ENCODE measurements around the gene TMC5. TPM values are rescaled to one million over a fixed set of nuclear protein-coding genes. Genes with fewer than 3 reads are reported as not detected.
"Not testable (repeated sequence)": the region's sequence is repeated elsewhere in the genome, so short reads cannot be mapped to it uniquely, and the experiment has no call there.

The TMC5 gene
- total RNA-seq, 6 donors from 2014 or later: 37.1 to 99.5 (median 62.4) TPM

- TF ChIP-seq POLR2A (IDR thresholded peaks at IDR 0.05): peak in 2 of 4 donors; percentile 61 to 83
- TF ChIP-seq EP300 (IDR thresholded peaks at IDR 0.05): peak in 1 of 4 donors; percentile 54
- TF ChIP-seq POLR2AphosphoS5 (IDR thresholded peaks at IDR 0.05): no peak
- Histone ChIP-seq H3K4me3 (peak overlapping the region in 3 of 4 donors; percentile 19 to 31 (median 31)), H3K36me3 (no peaks in the 10 kb centered on the region), H3K9me3 (no peaks in the 10 kb centered on the region), H3K27ac (peak overlapping the region; percentile 77 to 87 (median 80)), H3K27me3 (no peaks in the 10 kb centered on the region), H3K4me1 (peaks cover 0 to 39% (median 13%) of the 10 kb centered on the region in 4 donors)
- peak in 1 of 2 donors; percentile 58 for ATAC-seq (ENCODE audit: low FRiP score in 2 of 2)
- 50% methylated on average over 13 of the region's 13 CpGs for WGBS, 2 donors
- peak in 1 of 2 donors; percentile 73 for DNase-seq
These were observed 24.2 kb upstream of the TMC5 start for GRCh38 chr16:19393226-19394111.

GRCh38 chr16:19395646-19396267 lies 21.9 kb upstream of the TMC5 start:
- peak overlapping the region; percentile 63 to 73 (median 69) for H3K27ac ChIP-seq
- ATAC-seq (ENCODE audit: low FRiP score in 2 of 2): not testable (repeated sequence)

GRCh38 chr16:19396555-19397011 lies 21.1 kb upstream of the TMC5 start:
- DNase-seq: peak in 1 of 2 donors; percentile 68
- TF ChIP-seq POLR2AphosphoS5 (IDR thresholded peaks at IDR 0.05): peak in 1 of 2 donors; percentile 21
- peak in 1 of 4 donors; percentile 16 for TF ChIP-seq EP300 (IDR thresholded peaks at IDR 0.05)
- TF ChIP-seq POLR2A (IDR thresholded peaks at IDR 0.05): no peak
- TF ChIP-seq CTCF (IDR thresholded peaks at IDR 0.05): no peak
- 19 to 35% methylated on average over 9 of the region's 9 CpGs for WGBS, 2 donors

More at GRCh38 chr16:19395646-19396267, 21.9 kb upstream of the TMC5 start:
- not testable (repeated sequence) for DNase-seq, H3K27me3 ChIP-seq, H3K4me3 ChIP-seq, H3K36me3 ChIP-seq, H3K9me3 ChIP-seq
- H3K4me1 ChIP-seq: peaks cover 0 to 39% (median 13%) of the 10 kb centered on the region in 4 donors
- WGBS, 2 donors: 42 to 53% methylated on average over 4 of the region's 4 CpGs

GRCh38 chr16:19397373-19397772 lies 20.3 kb upstream of the TMC5 start:
- ATAC-seq (ENCODE audit: low FRiP score in 2 of 2); DNase-seq; H3K27me3 ChIP-seq; H3K4me3 ChIP-seq; H3K36me3 ChIP-seq: not testable (repeated sequence)
- Histone ChIP-seq H3K4me1 (peaks cover 0 to 39% (median 13%) of the 10 kb centered on the region in 4 donors), H3K27ac (peak overlapping the region; percentile 63 to 73 (median 69)), H3K9me3 (peaks cover 0 to 22% (median 16%) of the 10 kb centered on the region in 4 donors)
- 38 to 50% methylated on average over 2 of the region's 2 CpGs for WGBS, 2 donors

More at GRCh38 chr16:19396555-19397011, 21.1 kb upstream of the TMC5 start:
- H3K4me1 ChIP-seq: peaks cover 0 to 39% (median 13%) of the 10 kb centered on the region in 4 donors
- ATAC-seq (ENCODE audit: low FRiP score in 2 of 2): peak in 1 of 2 donors; percentile 78
- H3K9me3 ChIP-seq: peaks cover 0 to 15% (median 9%) of the 10 kb centered on the region in 4 donors
- H3K36me3 ChIP-seq: no peaks in the 10 kb centered on the region
- H3K4me3 ChIP-seq: no peak overlapping the region
- H3K27me3 ChIP-seq: no peaks in the 10 kb centered on the region
- H3K27ac ChIP-seq: peak overlapping the region; percentile 63 to 73 (median 69)

GRCh38 chr16:19400711-19401110 lies 17.0 kb upstream of the TMC5 start:
- Histone ChIP-seq H3K27ac (no peak overlapping the region), H3K4me3 (no peak overlapping the region), H3K9me3 (peaks cover 0 to 26% (median 16%) of the 10 kb centered on the region in 4 donors), H3K4me1 (peaks cover 0 to 9% (median 7%) of the 10 kb centered on the region in 4 donors), H3K36me3 (no peaks in the 10 kb centered on the region), H3K27me3 (no peaks in the 10 kb centered on the region)
- DNase-seq (no peak), ATAC-seq (ENCODE audit: low FRiP score in 2 of 2) (no peak)
- TF ChIP-seq CTCF (IDR thresholded peaks at IDR 0.05) (peak in 1 of 6 experiments; percentile 42), POLR2A (IDR thresholded peaks at IDR 0.05) (no peak), EP300 (IDR thresholded peaks at IDR 0.05) (no peak)
- WGBS, 2 donors: 64 to 77% methylated on average over 7 of the region's 7 CpGs

All from upper lobe of left lung (tissue), 6 donors.